Measurements from ENCODE around the gene SLC66A3.

The SLC66A3 gene

GRCh38 chr2:11155381-11156035 is at the start of gene SLC66A3:
SLC66A3 (plus strand) TSS chr2:11155467; CDS start chr2:11155547, 80 bp downstream.
- no peak for DNase-seq (ENCODE audit: low read depth)

GRCh38 chr2:11109002-11109401 is 46.3 kb upstream of the SLC66A3 start:
- no peak for DNase-seq (ENCODE audit: low read depth)

DNA sequence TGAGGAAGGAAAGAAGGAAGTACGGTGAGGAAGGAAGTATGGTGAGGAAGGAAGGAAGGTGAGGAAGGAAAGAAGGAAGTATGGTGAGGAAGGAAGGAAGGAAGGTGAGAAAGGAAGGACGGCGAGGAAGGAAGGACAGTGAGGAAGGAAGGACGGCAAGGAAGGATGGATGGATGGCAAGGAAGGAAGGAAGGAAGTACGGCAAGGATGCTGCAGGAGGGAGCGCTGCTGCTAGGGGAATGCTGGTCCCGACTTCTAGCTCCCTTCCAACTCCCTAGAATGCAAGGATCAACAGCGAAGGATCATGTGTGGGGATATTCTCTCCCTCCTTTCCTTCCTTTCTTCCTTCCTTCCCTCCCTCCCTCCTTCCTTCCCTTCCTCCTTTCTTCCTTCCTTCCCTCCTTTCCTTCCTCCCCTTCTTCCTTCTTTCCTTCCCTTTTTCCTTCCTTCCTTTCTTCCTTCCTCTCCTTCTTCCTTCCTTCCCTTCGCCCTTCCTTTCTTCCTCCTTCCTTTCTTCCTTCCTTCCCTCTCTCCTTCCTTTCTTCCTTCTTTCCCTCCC is 42.3 kb upstream of the SLC66A3 start:
- no peak for DNase-seq (ENCODE audit: low read depth)

GRCh38 chr2:11117776-11118175 is 37.5 kb upstream of the SLC66A3 start:
- DNase-seq (ENCODE audit: low read depth) = no peak

- DNase-seq (ENCODE audit: low read depth) = no peak
Observed at GRCh38 chr2:11118761-11119160, 36.5 kb upstream of the SLC66A3 start.

DNA sequence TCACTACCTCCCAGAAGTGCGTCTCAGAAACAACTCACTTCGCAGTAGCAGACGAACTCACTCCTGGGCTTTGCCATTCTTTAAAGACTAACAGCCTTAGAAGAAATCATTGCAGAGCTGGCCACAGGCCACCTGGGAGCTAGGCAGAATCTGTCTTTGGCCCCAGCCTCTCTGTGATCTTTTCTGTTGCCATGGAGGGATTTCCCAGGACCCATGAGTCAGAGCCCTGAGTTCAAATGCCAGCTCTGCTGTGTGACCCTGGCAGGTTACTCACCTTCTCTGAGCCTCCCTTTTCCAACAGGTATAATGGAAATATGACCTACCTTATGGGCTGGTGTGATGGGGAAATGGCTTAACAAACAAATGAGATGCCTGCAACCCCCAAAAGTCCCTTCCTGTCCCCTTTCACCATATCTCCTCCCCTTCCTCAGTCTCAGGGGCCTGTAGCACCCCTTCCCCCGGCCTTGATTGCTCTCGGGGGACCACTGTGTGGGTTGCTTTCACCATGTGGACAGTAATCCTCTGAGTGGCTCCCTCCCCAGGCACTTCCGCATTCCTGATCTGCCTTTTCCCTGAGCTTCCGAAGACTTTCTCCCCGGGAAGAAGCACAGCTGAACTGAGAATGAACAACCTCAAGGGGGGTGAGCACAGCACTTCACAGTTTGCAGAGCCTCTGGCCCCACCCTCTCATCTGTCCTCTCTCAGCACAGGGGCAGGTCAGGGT is 34.0 kb upstream of the SLC66A3 start:
- DNase-seq (ENCODE audit: low read depth) = no peak

DNA sequence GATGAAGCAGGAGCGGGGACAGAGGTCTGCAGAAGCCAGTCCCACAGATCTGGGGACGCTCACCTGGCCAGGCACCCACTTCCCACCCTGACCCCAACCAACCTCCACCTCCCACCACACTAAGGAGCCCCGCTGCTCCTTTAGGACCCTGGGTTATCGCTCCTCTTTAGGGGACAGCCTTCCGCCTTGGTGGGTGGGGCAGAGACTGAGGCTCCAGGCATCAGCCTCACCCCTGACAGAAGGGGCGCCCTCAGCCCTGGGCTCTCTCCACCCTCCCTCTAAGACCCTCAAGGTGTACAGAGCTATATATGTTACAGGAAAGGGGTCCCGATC is 33.5 kb upstream of the SLC66A3 start:
- DNase-seq (ENCODE audit: low read depth) = no peak

DNA sequence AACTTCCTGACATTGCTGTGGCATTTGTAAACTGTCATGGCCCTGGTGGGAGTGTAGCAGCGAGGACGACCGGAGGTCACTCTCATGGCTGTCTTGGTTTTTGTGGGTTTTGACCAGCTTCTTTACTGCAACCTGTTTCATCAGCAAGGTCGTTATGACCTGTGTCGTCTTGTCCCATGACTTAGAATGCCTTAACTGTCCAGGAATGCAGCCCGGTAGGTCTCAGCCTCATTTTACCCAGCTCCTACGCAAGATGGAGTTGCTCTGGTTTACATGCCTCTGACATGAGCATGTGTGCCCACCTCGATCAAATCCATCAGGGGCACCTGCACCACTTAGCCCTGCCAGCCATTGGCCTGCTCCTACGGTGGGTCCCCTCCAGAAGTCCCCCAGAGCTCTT is 32.9 kb upstream of the SLC66A3 start:
- DNase-seq (ENCODE audit: low read depth) = no peak

DNA sequence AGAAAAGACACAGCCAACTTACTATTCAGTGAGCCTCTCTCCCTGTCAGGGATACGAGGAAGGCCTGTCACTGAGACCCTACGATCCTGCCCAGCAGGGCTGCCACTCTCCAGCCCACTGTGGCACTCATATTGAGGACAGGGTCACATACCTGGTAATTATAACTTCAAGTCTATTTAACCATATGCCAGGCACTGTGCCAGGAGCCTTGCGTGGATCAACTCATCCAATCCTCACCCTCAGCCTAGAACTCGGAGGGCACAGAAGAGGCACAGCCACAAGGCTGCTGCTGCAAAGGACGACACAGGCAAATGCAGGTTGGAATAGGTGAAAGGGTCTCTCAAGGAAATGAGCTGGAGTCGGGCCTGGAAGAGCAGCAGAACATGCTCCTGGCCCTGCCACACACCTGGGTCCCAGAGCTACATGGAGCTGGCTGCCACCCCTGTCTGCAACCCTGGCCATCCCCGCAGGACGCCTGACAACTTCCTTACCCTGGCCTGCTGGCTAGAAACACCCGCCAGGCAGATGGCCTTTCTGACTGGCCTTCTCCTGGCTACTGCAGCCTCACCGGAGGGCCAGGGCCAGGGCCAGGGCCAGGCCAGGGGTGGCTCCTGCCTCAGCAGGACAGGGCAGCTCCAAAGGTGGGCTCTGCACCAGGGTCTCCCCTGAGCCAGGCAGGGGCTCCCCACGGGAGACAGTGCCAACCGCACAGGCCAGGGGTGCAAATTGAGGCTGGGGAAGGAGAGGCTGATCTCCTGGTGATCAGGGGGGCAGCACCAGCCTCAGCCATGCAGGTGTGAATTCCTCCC is 32.1 kb upstream of the SLC66A3 start:
- no peak for DNase-seq (ENCODE audit: low read depth)

DNA sequence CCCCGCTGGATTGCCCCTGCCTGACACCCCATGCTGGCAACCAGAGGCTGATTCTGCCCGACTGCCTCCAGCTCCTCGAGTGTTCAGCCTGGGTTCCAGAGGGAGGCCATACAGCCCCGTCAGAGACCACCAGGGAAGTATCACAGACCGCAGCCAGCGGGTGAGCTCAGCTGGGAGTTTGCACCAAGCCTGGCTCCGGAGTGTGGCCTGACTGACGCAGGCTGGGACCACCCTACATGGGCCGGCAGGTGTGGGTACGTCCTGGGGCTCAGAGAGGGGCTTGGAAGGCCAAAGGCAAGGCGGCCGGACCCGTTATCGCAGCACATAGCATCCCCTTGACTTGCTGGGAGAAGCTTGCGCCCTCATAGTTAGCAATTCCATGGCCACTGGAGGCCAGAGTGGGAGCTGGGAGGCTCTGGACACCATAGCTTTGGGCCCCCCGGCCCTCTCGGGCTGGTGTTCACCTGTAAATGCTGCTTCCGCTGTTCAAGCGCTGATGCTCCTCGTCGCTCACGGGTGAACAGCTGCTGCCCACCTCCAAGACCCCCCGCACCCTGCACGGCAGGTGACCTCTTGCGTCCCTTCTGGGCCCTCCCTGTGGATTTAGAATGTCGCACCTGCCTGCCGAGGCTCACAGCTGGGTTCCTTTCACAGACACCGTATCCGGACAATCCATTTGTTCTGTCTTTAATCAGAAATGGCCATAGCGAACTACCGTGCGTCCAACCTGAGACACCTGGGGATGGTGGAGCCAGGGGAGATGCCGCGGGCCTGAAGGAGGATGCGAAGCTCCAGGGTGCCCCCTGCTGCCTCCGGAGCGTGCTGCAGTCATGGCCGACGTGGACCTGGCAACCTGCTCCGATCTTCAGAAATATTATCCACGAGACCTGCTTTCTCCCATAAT is 31.2 kb upstream of the SLC66A3 start:
- no peak for DNase-seq (ENCODE audit: low read depth)

- DNase-seq (ENCODE audit: low read depth) = no peak
Observed at GRCh38 chr2:11124760-11125068, 30.6 kb upstream of the SLC66A3 start.

DNA sequence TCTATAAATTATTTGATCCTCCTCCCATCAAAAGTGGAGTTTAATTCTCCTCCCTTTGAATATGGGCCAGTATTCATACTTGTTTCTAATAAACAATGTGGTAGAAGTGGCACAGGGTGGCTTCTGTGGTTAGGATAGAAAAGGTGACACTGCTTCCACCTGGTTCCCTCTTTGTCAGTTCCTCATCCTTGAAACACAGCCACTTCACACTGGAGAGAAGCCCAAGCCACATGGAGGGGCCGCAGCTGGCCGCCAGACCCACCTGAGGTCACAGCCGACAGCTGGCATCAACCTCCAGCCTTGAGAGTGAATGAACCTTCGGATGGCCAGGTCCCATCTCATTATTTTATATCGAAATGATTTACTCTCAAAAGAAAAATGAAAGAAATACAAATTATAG is 27.5 kb upstream of the SLC66A3 start:
- DNase-seq (ENCODE audit: low read depth) = no peak

DNA sequence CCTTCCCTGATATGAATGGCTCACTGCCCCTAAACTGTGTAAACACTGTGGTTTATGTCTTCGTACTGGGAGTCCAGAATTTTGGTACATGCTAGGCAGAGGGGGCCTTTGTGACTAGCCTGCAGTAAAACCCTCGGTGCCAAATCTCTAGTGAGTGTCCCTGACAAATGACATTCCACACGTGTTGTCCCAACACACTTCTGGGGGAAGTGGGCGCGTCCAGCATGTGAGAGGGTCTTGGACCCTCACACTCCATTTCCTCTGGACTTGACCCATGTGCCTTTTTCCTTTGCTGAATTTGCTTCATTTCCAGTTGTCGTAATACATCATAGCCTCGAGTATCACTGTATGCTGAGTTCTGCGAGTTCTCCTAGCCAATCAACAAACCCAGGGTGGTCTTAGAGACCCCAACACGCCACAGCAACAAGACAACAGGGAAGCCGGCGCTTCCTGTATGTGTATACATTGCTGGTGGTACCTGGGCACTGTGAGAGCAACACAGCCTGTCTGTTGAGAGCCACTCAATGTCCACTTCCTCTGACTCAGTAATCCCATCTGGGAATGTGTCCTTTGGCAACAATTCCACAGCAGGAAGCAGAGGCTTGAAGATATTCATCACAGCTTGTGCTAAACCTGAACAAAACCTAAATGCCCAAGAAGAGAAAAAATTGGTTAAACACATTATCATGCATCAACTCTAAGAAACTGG is 26.9 kb upstream of the SLC66A3 start:
- DNase-seq (ENCODE audit: low read depth) = no peak

DNA sequence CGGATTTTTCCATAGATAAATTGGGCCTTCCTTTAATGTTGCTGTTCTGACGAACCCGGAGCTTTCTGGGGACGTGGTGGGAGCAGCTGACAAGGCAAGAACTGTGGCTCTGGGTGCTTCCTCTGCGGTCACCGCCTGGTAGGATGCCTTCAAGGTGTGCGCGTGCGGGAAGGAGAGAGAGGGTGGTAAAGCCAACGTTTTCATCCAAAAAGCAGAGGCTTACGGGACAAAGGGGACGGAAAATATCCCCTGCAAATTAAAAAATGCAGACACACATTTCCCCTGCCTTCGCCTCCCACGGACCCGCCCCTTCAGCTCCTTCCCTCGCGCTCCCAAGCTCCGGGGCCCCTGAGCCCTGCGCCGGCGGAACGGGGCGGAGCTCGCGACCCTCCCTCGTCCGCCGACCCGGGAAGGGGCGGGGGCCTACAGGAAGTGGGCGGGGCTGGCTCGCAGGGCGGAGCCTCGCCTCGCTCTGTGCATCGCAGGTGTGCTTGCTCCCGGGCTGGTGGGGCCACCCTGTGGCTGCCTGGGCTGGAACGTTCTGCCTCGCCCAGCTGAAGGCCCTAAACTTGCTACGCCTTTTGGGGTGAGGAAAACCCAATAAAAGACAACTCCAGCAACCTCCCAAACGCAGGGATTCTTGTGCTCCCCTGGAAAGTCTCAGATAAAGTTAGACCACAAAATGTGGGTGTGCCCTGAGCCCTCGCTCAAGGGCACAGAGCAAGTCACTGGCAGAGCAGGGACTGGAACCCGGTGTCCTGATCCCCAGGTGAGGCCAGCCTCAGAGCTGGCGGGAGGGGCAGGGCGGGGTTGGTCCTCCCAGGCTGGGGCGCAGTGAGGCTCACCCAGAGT is 25.4 kb upstream of the SLC66A3 start:
- DNase-seq (ENCODE audit: low read depth) = peak; percentile 68

GRCh38 chr2:11131166-11131920 is 23.9 kb upstream of the SLC66A3 start:
- DNase-seq (ENCODE audit: low read depth) = no peak

DNA sequence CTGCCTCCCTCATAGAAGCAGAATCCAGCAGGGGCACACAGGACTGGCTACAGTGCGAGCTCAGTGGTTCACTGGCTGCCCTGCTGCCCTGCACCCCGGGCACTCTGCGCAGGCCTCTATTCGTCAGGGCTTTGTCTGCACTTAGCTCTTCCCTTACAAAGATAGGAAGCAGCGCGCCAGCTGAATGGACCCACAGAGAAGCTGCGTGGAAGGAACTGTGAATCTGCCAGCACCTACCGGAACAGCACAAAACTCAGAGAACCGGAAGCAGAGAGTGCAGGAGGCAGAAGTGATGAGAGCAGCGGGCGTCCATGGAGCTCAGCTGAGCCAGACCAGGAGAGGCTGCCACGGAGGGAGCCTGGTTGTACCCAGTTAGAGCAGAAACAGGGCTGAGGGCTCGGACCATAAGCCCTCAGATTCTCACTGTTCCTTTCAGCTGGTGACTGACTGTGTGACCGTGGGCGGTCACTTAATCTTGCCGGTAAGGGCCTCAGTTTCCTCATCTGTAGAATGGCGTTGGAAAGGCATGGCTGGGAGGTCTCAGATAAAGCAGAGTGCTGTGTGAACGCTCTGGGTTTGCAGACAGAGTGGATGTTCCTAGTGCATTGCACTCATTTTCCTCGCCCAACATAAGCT is 23.1 kb upstream of the SLC66A3 start:
- DNase-seq (ENCODE audit: low read depth) = no peak

- no peak for DNase-seq (ENCODE audit: low read depth)
Observed at GRCh38 chr2:11133238-11133935, 21.9 kb upstream of the SLC66A3 start.

- no peak for DNase-seq (ENCODE audit: low read depth)
Observed at GRCh38 chr2:11133936-11134320, 21.3 kb upstream of the SLC66A3 start.

- DNase-seq (ENCODE audit: low read depth) = no peak
Observed at GRCh38 chr2:11134349-11134748, 20.9 kb upstream of the SLC66A3 start.
